Astrocyte (in vitro differentiated cells and primary cell): ENCODE data around the gene PHF8. TPM values are rescaled to one million over a fixed set of nuclear protein-coding genes. Genes with fewer than 3 reads are reported as not detected.

Source experiments
- DNase-seq: peaks from one replicate; pipeline ENCODE4 v3.0.0-alpha.2; 2010; ENCODE audit warnings: low read depth
- FAIRE-seq: peaks from 2 replicates; lab custom pipeline; 2011; peaks lifted over from hg19 to GRCh38; lab: Jason Lieb, UNC
- H2AFZ ChIP-seq: 2 replicates; pipeline ENCODE4 v1.6.0; 2012; ENCODE audit warnings: low read depth, low read length, inconsistent platforms
- H3K27ac ChIP-seq: 2 replicates; pipeline ENCODE4 v1.5.1; 2011; ENCODE audit warnings: low read depth, low read length, inconsistent platforms
- H3K27me3 ChIP-seq: 2 replicates; pipeline ENCODE4 v1.6.0; 2011; ENCODE audit warnings: low read length, inconsistent platforms; ENCODE audit not compliant: insufficient read depth
- H3K36me3 ChIP-seq: 2 replicates; pipeline ENCODE4 v1.5.1; 2011; ENCODE audit warnings: low read length, inconsistent platforms; ENCODE audit not compliant: insufficient read depth
- H3K4me1 ChIP-seq: 2 replicates; pipeline ENCODE4 v1.5.1; 2011; ENCODE audit warnings: low read length, inconsistent platforms; ENCODE audit not compliant: insufficient read depth
- H3K4me2 ChIP-seq: 2 replicates; pipeline ENCODE4 v1.6.0; 2012; ENCODE audit warnings: low read length, inconsistent platforms
- H3K4me3 ChIP-seq: 2 replicates; pipeline ENCODE4 v1.5.1; 2011; ENCODE audit warnings: low read depth, mild to moderate bottlenecking, low read length, inconsistent platforms; ENCODE audit not compliant: insufficient read depth
- H3K79me2 ChIP-seq: 2 replicates; pipeline ENCODE4 v1.6.0; 2012; ENCODE audit warnings: mild to moderate bottlenecking, low read length, inconsistent platforms; ENCODE audit not compliant: insufficient read depth
- H3K9ac ChIP-seq: 2 replicates; pipeline ENCODE4 v1.6.0; 2012; ENCODE audit warnings: mild to moderate bottlenecking, low read length, inconsistent platforms
- H3K9me3 ChIP-seq: 2 replicates; pipeline ENCODE4 v1.5.1; 2012; ENCODE audit warnings: low read depth, mild to moderate bottlenecking, low read length, inconsistent platforms; ENCODE audit not compliant: insufficient read depth
- H4K20me1 ChIP-seq: 2 replicates; pipeline ENCODE4 v1.6.0; 2012; ENCODE audit warnings: low read length, inconsistent platforms; ENCODE audit not compliant: insufficient read depth
- H3K27ac Mint-ChIP-seq: one replicate; pipeline ENCODE4 v1.8.0; 2021; ENCODE audit warnings: mild to moderate bottlenecking, mixed read lengths; ENCODE audit not compliant: unreplicated experiment
- H3K27me3 Mint-ChIP-seq: one replicate; pipeline ENCODE4 v1.8.0; 2021; ENCODE audit warnings: low read depth, mixed read lengths; ENCODE audit not compliant: unreplicated experiment
- H3K36me3 Mint-ChIP-seq: one replicate; pipeline ENCODE4 v1.8.0; 2021; ENCODE audit warnings: low read depth, mixed read lengths; ENCODE audit not compliant: unreplicated experiment
- H3K4me1 Mint-ChIP-seq: one replicate; pipeline ENCODE4 v1.8.0; 2021; ENCODE audit warnings: low read depth, mixed read lengths; ENCODE audit not compliant: unreplicated experiment
- H3K4me3 Mint-ChIP-seq: one replicate; pipeline ENCODE4 v1.8.0; 2021; ENCODE audit warnings: mild to moderate bottlenecking, moderate library complexity, mixed read lengths; ENCODE audit not compliant: unreplicated experiment
- H3K9me3 Mint-ChIP-seq: one replicate; pipeline ENCODE4 v1.8.0; 2021; ENCODE audit warnings: mild to moderate bottlenecking, mixed read lengths; ENCODE audit not compliant: unreplicated experiment
- CTCF ChIP-seq: IDR thresholded peaks from 2 replicates; pipeline ENCODE4 v1.5.1; 2011; ENCODE audit warnings: low read depth, mild to moderate bottlenecking, inconsistent platforms, low read length, moderate library complexity; ENCODE audit not compliant: insufficient read depth
- EZH2 ChIP-seq: IDR thresholded peaks from 2 replicates; pipeline ENCODE4 v1.6.1; 2012; ENCODE audit warnings: mild to moderate bottlenecking, low read length, inconsistent platforms; ENCODE audit not compliant: insufficient read depth
- total RNA-seq: library from RNA; stranded (reverse); gene quantifications from 2 replicates; pipeline ENCODE4 v1.2.1, GENCODE V29; 2021

Gene PHF8
- total RNA-seq, 1 donor from 2014 or later, result 19.8 TPM

GRCh38 chrX:54024350-54024749 lies 19.9 kb downstream of the PHF8 start:
- TF ChIP-seq EZH2, result no peak
- TF ChIP-seq CTCF, result no peak
- H3K4me1 ChIP-seq, result no peaks in the 10 kb centered on the region
- H3K27me3 ChIP-seq, result no peaks in the 10 kb centered on the region
- no peaks in the 10 kb centered on the region for H3K9me3 ChIP-seq
- FAIRE-seq (peak; percentile 13), DNase-seq (no peak)
- no peak overlapping the region for H3K4me3 ChIP-seq
- no peaks in the 10 kb centered on the region for H4K20me1 ChIP-seq
- no peaks in the 10 kb centered on the region for H3K9me3 Mint-ChIP-seq
- H3K4me3 Mint-ChIP-seq, result no peak overlapping the region
- no peaks in the 10 kb centered on the region for H3K79me2 ChIP-seq
- H3K4me2 ChIP-seq, result no peak overlapping the region
- H3K4me1 Mint-ChIP-seq, result no peaks in the 10 kb centered on the region
- no peaks in the 10 kb centered on the region for H3K27me3 Mint-ChIP-seq
- no peak overlapping the region for H2AFZ ChIP-seq
- H3K9ac ChIP-seq, result no peak overlapping the region
- peaks cover 2% of the 10 kb centered on the region for H3K36me3 ChIP-seq
- peaks cover 10% of the 10 kb centered on the region for H3K36me3 Mint-ChIP-seq
- no peak overlapping the region for H3K27ac Mint-ChIP-seq
- no peak overlapping the region for H3K27ac ChIP-seq

GRCh38 chrX:54012830-54013500 lies 31.3 kb downstream of the PHF8 start:
- H3K4me2 ChIP-seq, result no peak overlapping the region
- peaks cover 9% of the 10 kb centered on the region for H3K36me3 ChIP-seq
- H3K36me3 Mint-ChIP-seq, result peaks cover 7% of the 10 kb centered on the region
- H3K9ac ChIP-seq, result no peak overlapping the region
- FAIRE-seq (peak; percentile 62), DNase-seq (no peak)
- no peak overlapping the region for H3K4me3 ChIP-seq
- H4K20me1 ChIP-seq, result no peaks in the 10 kb centered on the region
- H3K9me3 Mint-ChIP-seq, result no peaks in the 10 kb centered on the region
- no peaks in the 10 kb centered on the region for H3K4me1 ChIP-seq
- TF ChIP-seq EZH2 (no peak), CTCF (no peak)
- no peaks in the 10 kb centered on the region for H3K9me3 ChIP-seq
- H3K27me3 Mint-ChIP-seq, result no peaks in the 10 kb centered on the region
- H3K27ac ChIP-seq, result no peak overlapping the region
- no peaks in the 10 kb centered on the region for H3K4me1 Mint-ChIP-seq
- H3K27me3 ChIP-seq, result no peaks in the 10 kb centered on the region
- no peak overlapping the region for H3K27ac Mint-ChIP-seq
- no peak overlapping the region for H3K4me3 Mint-ChIP-seq
- H2AFZ ChIP-seq, result no peak overlapping the region
- no peaks in the 10 kb centered on the region for H3K79me2 ChIP-seq

- Histone ChIP-seq H2AFZ (no peak overlapping the region), H3K36me3 (no peaks in the 10 kb centered on the region), H3K4me2 (no peak overlapping the region), H3K4me3 (no peak overlapping the region), H3K79me2 (no peaks in the 10 kb centered on the region), H3K4me1 (no peaks in the 10 kb centered on the region), H3K9me3 (no peaks in the 10 kb centered on the region), H4K20me1 (no peaks in the 10 kb centered on the region), H3K27ac (no peak overlapping the region), H3K27me3 (no peaks in the 10 kb centered on the region), H3K9ac (no peak overlapping the region)
- DNase-seq, result no peak
- Mint-ChIP-seq H3K27ac (no peak overlapping the region), H3K4me1 (peaks cover 3% of the 10 kb centered on the region), H3K4me3 (no peak overlapping the region), H3K36me3 (peaks cover 5% of the 10 kb centered on the region), H3K27me3 (no peaks in the 10 kb centered on the region), H3K9me3 (no peaks in the 10 kb centered on the region)
- TF ChIP-seq EZH2 (no peak), CTCF (no peak)
- peak; percentile 23 for FAIRE-seq
These were observed 36.6 kb downstream of the PHF8 start for GRCh38 chrX:54007682-54008081.
